ENCODE results near the gene ZNF827. TPM values are rescaled to one million over a fixed set of nuclear protein-coding genes. Genes with fewer than 3 reads are reported as not detected.

ZNF827 gene
- total RNA-seq, 1 donor from 2014 or later, result 23.8 TPM

DNA sequence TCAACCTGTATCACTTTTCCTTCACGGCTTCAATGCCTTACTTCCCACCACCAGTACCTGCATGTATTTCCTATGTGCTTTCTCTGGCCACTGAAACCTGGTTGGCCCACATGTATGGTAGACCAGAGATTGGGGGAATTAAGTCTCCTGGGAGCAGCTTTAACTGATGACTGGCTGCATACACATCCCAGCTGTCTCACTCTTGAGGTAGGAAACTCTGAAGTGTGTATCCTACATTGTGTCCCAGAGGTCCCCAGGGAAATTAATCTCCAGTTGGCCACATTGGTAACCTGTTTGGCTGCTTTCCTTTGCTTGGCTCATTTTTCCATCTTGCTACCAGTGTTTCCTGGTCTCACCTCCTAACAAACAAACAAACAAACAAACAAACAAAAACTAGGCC lies 124.4 kb downstream of the ZNF827 start:
- Mint-ChIP-seq H3K4me3 (ENCODE audit: unreplicated experiment) (no peak overlapping the region), H3K36me3 (ENCODE audit: low read depth) (peaks cover 17% of the 10 kb centered on the region), H3K4me1 (ENCODE audit: low read depth) (peaks cover 8% of the 10 kb centered on the region), H3K27ac (ENCODE audit: unreplicated experiment) (no peak overlapping the region), H3K9me3 (ENCODE audit: low read depth) (peaks cover 4% of the 10 kb centered on the region), H3K27me3 (ENCODE audit: low read depth) (no peaks in the 10 kb centered on the region)
- no peak for DNase-seq (ENCODE audit: low spot score)
- TF ChIP-seq, protein P1, sequence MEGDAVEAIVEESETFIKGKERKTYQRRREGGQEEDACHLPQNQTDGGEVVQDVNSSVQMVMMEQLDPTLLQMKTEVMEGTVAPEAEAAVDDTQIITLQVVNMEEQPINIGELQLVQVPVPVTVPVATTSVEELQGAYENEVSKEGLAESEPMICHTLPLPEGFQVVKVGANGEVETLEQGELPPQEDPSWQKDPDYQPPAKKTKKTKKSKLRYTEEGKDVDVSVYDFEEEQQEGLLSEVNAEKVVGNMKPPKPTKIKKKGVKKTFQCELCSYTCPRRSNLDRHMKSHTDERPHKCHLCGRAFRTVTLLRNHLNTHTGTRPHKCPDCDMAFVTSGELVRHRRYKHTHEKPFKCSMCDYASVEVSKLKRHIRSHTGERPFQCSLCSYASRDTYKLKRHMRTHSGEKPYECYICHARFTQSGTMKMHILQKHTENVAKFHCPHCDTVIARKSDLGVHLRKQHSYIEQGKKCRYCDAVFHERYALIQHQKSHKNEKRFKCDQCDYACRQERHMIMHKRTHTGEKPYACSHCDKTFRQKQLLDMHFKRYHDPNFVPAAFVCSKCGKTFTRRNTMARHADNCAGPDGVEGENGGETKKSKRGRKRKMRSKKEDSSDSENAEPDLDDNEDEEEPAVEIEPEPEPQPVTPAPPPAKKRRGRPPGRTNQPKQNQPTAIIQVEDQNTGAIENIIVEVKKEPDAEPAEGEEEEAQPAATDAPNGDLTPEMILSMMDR (IDR thresholded peaks at IDR 0.05), result no peak

DNA sequence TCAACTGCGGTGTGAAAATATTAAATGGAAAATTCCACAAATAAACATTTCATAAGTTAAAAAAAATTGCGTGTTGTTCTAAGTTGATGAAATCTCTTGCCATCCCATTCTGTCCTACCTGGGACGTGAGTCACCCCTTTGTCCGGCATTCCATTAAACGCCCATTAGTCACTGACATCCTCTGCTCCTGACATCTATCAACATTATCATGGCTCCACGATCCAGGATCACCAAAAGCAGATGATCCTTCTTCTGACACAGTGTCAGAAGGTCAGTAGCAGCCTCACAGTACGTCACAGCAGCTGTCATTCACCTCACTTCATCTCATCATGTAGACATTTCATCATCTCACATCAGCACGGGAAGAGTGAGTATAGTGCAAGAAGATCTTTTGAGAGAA lies 125.7 kb downstream of the ZNF827 start:
- Mint-ChIP-seq H3K27me3 (ENCODE audit: low read depth) (no peaks in the 10 kb centered on the region), H3K36me3 (ENCODE audit: low read depth) (peaks cover 17% of the 10 kb centered on the region), H3K27ac (ENCODE audit: unreplicated experiment) (peak overlapping the region; percentile 69), H3K4me3 (ENCODE audit: unreplicated experiment) (no peak overlapping the region), H3K9me3 (ENCODE audit: low read depth) (peaks cover 4% of the 10 kb centered on the region), H3K4me1 (ENCODE audit: low read depth) (peaks cover 21% of the 10 kb centered on the region)
- TF ChIP-seq, protein P1 (IDR thresholded peaks at IDR 0.05), result no peak
- DNase-seq (ENCODE audit: low spot score), result no peak

DNA sequence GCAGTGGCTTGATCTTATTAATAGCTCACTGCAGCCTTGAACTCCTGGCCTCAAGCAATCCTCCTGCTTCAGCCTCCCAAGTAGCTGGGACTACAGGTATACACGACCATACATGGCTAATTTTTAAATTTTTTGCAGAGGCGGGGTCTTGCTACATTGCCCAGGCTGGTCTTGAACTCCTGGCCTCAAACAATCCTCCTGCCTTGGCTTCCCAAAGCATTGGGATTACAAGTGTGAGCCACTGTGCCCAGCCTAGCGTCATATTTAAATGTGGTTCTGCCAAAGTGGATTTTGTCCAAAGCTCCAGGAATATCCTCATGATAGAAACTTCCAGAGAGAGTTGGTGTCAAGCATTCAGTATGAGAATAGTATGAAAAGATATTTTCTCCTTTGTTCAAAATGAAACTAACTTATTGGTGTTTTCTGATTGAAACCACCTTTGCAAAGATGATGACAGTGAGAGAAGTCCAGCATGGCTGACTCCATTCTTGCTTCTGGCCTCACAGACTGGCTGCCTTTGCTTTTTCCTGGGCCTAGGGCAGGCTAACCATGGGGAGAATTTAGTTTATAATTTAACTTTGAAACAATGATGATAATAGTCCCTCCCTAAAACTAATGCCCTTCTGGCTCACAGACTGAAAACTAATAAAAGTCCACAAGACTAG lies 129.6 kb downstream of the ZNF827 start:
- H3K4me3 Mint-ChIP-seq (ENCODE audit: unreplicated experiment), result no peak overlapping the region
- peaks cover 10% of the 10 kb centered on the region for H3K36me3 Mint-ChIP-seq (ENCODE audit: low read depth)
- TF ChIP-seq, protein P1 (IDR thresholded peaks at IDR 0.05), result no peak
- peaks cover 7% of the 10 kb centered on the region for H3K9me3 Mint-ChIP-seq (ENCODE audit: low read depth)
- no peak for DNase-seq (ENCODE audit: low spot score)
- peak overlapping the region; percentile 98 for H3K27ac Mint-ChIP-seq (ENCODE audit: unreplicated experiment)
- no peaks in the 10 kb centered on the region for H3K27me3 Mint-ChIP-seq (ENCODE audit: low read depth)
- peaks cover 55% of the 10 kb centered on the region for H3K4me1 Mint-ChIP-seq (ENCODE audit: low read depth)

DNA sequence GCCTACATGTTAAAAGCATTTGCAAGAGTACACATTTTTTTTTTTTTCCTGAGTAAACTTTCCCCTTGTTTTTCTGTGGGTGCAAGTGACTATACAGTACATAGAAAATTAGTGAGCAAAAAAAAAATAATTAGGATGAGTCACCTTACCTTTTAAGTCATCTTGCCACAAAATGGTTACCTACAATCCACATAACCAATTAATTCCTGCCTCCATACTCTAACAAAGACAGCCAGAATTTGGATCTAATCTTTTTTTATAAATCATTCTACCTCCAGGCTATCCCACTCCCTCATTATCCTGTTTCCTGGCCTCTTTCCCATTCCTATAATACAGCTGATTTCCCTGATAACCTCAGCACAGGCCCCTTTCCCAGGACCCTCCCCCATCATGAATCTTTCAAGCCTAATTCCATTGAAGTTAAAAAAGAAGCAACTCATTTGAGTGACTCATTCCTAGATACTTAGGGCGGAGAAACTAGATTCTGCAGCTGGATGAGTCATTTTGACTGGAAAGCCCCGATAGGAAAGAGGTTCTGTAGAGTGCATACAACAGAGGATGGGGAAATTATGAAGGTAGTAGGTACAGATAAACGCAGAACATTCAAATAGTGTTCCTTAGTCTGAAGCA lies 130.5 kb downstream of the ZNF827 start:
- Mint-ChIP-seq H3K27ac (ENCODE audit: unreplicated experiment) (peak overlapping the region; percentile 98), H3K4me3 (ENCODE audit: unreplicated experiment) (peak overlapping the region; percentile 24), H3K9me3 (ENCODE audit: low read depth) (peaks cover 7% of the 10 kb centered on the region), H3K27me3 (ENCODE audit: low read depth) (no peaks in the 10 kb centered on the region), H3K36me3 (ENCODE audit: low read depth) (peaks cover 10% of the 10 kb centered on the region), H3K4me1 (ENCODE audit: low read depth) (peaks cover 59% of the 10 kb centered on the region)
- no peak for DNase-seq (ENCODE audit: low spot score)
- TF ChIP-seq, protein P1 (IDR thresholded peaks at IDR 0.05), result no peak

DNA sequence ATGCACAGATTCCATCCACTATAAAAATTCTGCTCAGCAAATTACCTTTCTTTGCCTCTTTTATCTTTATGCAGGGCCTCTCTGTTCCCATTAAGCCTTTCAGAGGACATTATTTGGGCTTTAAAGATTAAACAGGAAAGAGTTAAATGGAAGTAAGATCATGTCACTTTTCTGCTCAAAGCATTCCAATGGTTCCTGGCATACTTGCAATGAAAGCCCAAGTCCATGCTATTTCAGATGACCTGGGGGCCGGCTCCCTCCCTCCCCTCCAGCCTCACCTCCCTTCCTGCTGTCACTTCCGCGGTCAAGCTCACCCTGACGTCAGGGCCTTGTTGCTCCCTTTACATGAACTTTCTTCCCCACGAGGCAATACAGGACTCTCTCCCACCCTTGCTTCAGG lies 133.1 kb downstream of the ZNF827 start:
- H3K36me3 Mint-ChIP-seq (ENCODE audit: low read depth), result peaks cover 5% of the 10 kb centered on the region
- TF ChIP-seq, protein P1 (IDR thresholded peaks at IDR 0.05), result no peak
- peaks cover 7% of the 10 kb centered on the region for H3K9me3 Mint-ChIP-seq (ENCODE audit: low read depth)
- no peak for DNase-seq (ENCODE audit: low spot score)
- no peak overlapping the region for H3K4me3 Mint-ChIP-seq (ENCODE audit: unreplicated experiment)
- H3K27ac Mint-ChIP-seq (ENCODE audit: unreplicated experiment), result peak overlapping the region; percentile 81
- H3K27me3 Mint-ChIP-seq (ENCODE audit: low read depth), result no peaks in the 10 kb centered on the region
- H3K4me1 Mint-ChIP-seq (ENCODE audit: low read depth), result peaks cover 58% of the 10 kb centered on the region

All from chondrocyte (in vitro differentiated cells).